Measurements from ENCODE around the gene COPA. TPM values are rescaled to one million over a fixed set of nuclear protein-coding genes. Genes with fewer than 3 reads are reported as not detected.
A peak's percentile ranks its signal among the peaks of the same experiment; 100 is the strongest.
"Not testable (repeated sequence)": the region's sequence is repeated elsewhere in the genome, so short reads cannot be mapped to it uniquely, and the experiment has no call there.

Gene COPA
- total RNA-seq, 1 experiment from 2014 or later: 141 TPM

DNA sequence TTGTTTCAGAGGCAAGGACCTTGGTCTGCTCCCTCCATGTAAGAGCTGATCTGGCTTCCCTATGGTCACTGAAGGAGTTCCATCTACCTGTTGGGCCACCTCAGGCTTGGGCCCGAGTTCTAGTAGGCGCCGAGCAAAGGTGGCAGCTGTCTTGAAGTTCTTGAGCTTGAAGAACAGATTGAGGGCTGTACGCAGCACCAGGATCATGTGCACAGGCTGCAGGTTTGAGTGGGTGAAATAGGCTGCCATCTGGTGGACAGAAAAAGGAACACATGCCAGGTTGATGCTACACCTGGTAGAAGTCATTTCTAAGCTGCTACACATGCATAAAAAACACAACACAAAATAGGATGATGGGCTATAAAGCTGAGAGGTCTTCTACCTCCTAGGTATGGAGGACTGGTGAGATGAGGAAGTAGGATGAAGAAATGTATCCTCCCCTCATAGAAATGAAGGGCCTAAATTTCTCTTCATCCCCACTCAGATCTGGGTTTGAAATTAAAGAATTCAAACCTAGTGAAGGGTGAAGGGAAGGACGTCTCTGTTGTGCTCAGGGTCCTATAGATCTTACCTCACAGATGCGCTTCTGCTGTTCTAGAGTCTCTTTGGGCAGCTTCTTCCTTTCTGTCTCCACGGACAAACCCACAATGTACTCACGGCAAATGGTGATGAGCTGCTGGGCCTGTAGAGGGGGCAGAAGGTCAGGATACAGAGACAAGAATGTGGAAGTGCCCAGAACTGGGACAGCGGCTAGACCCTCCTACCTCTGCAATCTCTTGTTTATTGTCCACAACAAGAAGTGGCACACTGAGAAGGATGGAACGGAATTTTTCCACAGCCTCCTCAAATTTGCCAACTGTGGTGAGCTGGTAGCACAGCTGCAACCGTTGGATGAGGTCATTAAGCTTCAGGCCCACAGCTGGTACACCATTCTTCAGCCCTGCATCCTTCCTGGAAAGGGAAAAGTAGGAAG, 51.5 kb downstream of the COPA start:
- ATAC-seq: peak; percentile 87
- intact Hi-C loops (cut with micrococcal nuclease): loop anchor here (1.0 kb wide), 1 partner anchor 98 kb away; no protein-coding TSS in a partner anchor
- Histone ChIP-seq H3K4me2 (ENCODE audit: low read length) (no peak overlapping the region), H3K27me3 (ENCODE audit: low read length) (no peaks in the 10 kb centered on the region), H3K4me1 (ENCODE audit: insufficient read depth, low read length) (peaks cover 4% of the 10 kb centered on the region; the same call in 1 of the 2 replicates), H3K9me2 (replicated peaks; ENCODE audit: low read length) (no peaks in the 10 kb centered on the region), H3K4me3 (ENCODE audit: low read length) (no peak overlapping the region), H3K36me3 (ENCODE audit: low read depth, low read length) (peaks cover 73% of the 10 kb centered on the region), H3F3A (ENCODE audit: low read length, unreplicated experiment) (no peaks in the 10 kb centered on the region), H4K20me1 (ENCODE audit: low read length) (no peaks in the 10 kb centered on the region), H2AFZ (ENCODE audit: low read length) (no peak overlapping the region), H3K79me2 (ENCODE audit: low read length) (no peaks in the 10 kb centered on the region), H3K9me3 (ENCODE audit: low read length) (no peaks in the 10 kb centered on the region), H3K9ac (ENCODE audit: low read length) (no peak overlapping the region), H3K27ac (ENCODE audit: low read length) (no peak overlapping the region)
- ChIA-PET CTCF (interaction anchor here (0.6 to 2.4 kb wide), 16 partner anchors 13 to 1159 kb away, joined by 3 to 35 read pairs (median 6); partner anchors contain the start of genes DCAF8 and NHLH1), POLR2A (ENCODE audit: unreplicated experiment) (interaction anchor here (0.5 kb wide), 1 partner anchor 1281 kb away, joined by 4 read pairs; no protein-coding TSS in a partner anchor)
- peak; percentile 80 for DNase-seq
- no peak for TF ChIP-seq EZH2 (IDR thresholded peaks at IDR 0.05; ENCODE audit: low read length, unreplicated experiment)
- TF ChIP-seq EZH2phosphoT487 (IDR thresholded peaks at IDR 0.05; ENCODE audit: borderline replicate concordance, low read length): no peak
- TF ChIP-seq, protein P1, sequence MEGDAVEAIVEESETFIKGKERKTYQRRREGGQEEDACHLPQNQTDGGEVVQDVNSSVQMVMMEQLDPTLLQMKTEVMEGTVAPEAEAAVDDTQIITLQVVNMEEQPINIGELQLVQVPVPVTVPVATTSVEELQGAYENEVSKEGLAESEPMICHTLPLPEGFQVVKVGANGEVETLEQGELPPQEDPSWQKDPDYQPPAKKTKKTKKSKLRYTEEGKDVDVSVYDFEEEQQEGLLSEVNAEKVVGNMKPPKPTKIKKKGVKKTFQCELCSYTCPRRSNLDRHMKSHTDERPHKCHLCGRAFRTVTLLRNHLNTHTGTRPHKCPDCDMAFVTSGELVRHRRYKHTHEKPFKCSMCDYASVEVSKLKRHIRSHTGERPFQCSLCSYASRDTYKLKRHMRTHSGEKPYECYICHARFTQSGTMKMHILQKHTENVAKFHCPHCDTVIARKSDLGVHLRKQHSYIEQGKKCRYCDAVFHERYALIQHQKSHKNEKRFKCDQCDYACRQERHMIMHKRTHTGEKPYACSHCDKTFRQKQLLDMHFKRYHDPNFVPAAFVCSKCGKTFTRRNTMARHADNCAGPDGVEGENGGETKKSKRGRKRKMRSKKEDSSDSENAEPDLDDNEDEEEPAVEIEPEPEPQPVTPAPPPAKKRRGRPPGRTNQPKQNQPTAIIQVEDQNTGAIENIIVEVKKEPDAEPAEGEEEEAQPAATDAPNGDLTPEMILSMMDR (conservative IDR thresholded peaks at IDR 0.05; ENCODE audit: low read depth, low read length): peak; percentile 92
- no TSS peak for BruUV-seq (replicated peaks)

DNA sequence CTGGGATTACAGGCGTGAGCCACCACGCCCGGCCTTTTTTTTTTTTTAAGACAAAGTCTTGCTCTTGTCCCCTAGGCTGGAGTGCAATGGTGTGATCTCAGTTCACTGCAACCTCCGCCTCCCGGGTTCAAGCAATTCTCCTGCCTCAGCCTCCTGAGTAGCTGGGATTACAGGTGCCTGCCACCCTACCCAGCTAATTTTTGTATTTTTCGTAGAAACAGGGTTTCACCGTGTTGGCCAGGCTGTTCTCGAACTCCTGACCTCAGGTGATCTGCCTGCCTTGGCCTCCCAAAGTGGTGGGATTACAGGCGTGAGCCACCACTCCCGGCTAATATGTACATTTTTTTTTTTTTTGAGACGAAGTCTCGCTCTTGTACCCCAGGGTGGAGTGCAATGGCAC, 55.3 kb downstream of the COPA start:
- DNase-seq; H3K27ac ChIP-seq (ENCODE audit: low read length); BruUV-seq (replicated peaks); H3K27me3 ChIP-seq (ENCODE audit: low read length); H4K20me1 ChIP-seq (ENCODE audit: low read length); H3K9me3 ChIP-seq (ENCODE audit: low read length); H2AFZ ChIP-seq (ENCODE audit: low read length); H3K9me2 ChIP-seq (replicated peaks; ENCODE audit: low read length); H3K9ac ChIP-seq (ENCODE audit: low read length); POLR2A ChIA-PET (ENCODE audit: unreplicated experiment); H3K4me2 ChIP-seq (ENCODE audit: low read length); H3F3A ChIP-seq (ENCODE audit: low read length, unreplicated experiment); intact Hi-C loops (cut with micrococcal nuclease); ATAC-seq; H3K4me3 ChIP-seq (ENCODE audit: low read length): not testable (repeated sequence)
- Histone ChIP-seq H3K79me2 (ENCODE audit: low read length) (peaks cover 20% of the 10 kb centered on the region), H3K36me3 (ENCODE audit: low read depth, low read length) (peaks cover 39% of the 10 kb centered on the region), H3K4me1 (ENCODE audit: insufficient read depth, low read length) (peaks cover 18% of the 10 kb centered on the region)
- CTCF ChIA-PET: interaction anchor here (0.9 kb wide), 1 partner anchor 25 kb away, joined by 7 read pairs; the partner anchor contains the start of gene DCAF8

DNA sequence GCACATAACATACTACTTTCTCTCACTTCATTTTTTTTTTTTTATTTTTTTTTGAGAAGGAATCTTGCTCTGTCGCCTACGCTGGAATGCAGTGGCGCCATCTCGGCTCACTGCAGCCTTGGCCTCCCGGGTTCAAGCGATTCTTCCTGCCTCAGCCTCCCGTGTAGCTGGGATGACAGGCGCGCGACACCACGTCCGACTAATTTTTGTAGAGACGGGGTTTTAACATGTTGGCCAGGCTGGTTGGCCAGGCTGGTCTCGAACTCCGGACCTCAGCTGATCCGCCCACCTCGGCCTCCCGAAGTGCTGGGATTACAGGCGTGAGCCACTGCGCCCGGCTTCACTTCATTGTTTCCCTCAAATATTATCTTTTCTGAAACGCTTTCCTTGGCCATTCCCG, 57.5 kb downstream of the COPA start:
- Histone ChIP-seq H3K4me2 (ENCODE audit: low read length) (peak overlapping the region; percentile 91), H3K36me3 (ENCODE audit: low read depth, low read length) (peaks cover 32% of the 10 kb centered on the region), H3K9ac (ENCODE audit: low read length) (peak overlapping the region; percentile 93; the same call in 1 of the 2 replicates), H3K4me1 (ENCODE audit: insufficient read depth, low read length) (peaks cover 18% of the 10 kb centered on the region), H3K79me2 (ENCODE audit: low read length) (peaks cover 20% of the 10 kb centered on the region), H3K27ac (ENCODE audit: low read length) (no peak overlapping the region), H3K9me3 (ENCODE audit: low read length) (no peaks in the 10 kb centered on the region), H3F3A (ENCODE audit: low read length, unreplicated experiment) (no peaks in the 10 kb centered on the region), H3K9me2 (replicated peaks; ENCODE audit: low read length) (no peaks in the 10 kb centered on the region), H4K20me1 (ENCODE audit: low read length) (no peaks in the 10 kb centered on the region), H3K27me3 (ENCODE audit: low read length) (no peaks in the 10 kb centered on the region), H2AFZ (ENCODE audit: low read length) (peak overlapping the region; percentile 84; the same call in 1 of the 2 replicates), H3K4me3 (ENCODE audit: low read length) (peak overlapping the region; percentile 93)
- no TSS peak for BruUV-seq (replicated peaks)
- no peak for TF ChIP-seq EZH2 (IDR thresholded peaks at IDR 0.05; ENCODE audit: low read length, unreplicated experiment)
- TF ChIP-seq, protein P1 (conservative IDR thresholded peaks at IDR 0.05; ENCODE audit: low read depth, low read length): no peak
- TF ChIP-seq EZH2phosphoT487 (IDR thresholded peaks at IDR 0.05; ENCODE audit: borderline replicate concordance, low read length): no peak
- CTCF ChIA-PET: no interaction called here
- POLR2A ChIA-PET (ENCODE audit: unreplicated experiment): no interaction called here
- ATAC-seq: no peak
- intact Hi-C loops (cut with micrococcal nuclease): loop anchor here (1.0 to 2.0 kb wide), 3 partner anchors 23 to 187 kb away; partner anchors contain the start of genes DCAF8 and IGSF8
- DNase-seq: no peak
